CD4-positive, alpha-beta T cell (primary cell): ENCODE results near the gene FKBP2. TPM values are rescaled to one million over a fixed set of nuclear protein-coding genes. Genes with fewer than 3 reads are reported as not detected.
A peak's percentile ranks its signal among the peaks of the same experiment; 100 is the strongest.

Source experiments
- ATAC-seq: fragments of 200-7000 bp; cut with Tn5 transposase; one replicate; pipeline ENCODE4 v1.10.0; 2022; ENCODE audit warnings: mild to moderate bottlenecking; ENCODE audit not compliant: poor library complexity
- CTCF ChIA-PET: fragments of 350-600 bp; sonication (Branson Sonifier 250); formaldehyde crosslinking; loops from one replicate; lab custom pipeline; 2021; ENCODE audit warnings: antibody characterized with exemption, inconsistent platforms; lab: Charles Lee
- POLR2A ChIA-PET: fragments of 350-600 bp; sonication (Branson Sonifier 250); formaldehyde crosslinking; loops from one replicate; lab custom pipeline; 2021; ENCODE audit warnings: antibody characterized with exemption, inconsistent platforms; lab: Charles Lee
- DNase-seq, 14 experiments: peaks; one replicate each; pipeline ENCODE4 v3.0.0-alpha.2; 2013 to 2020; ENCODE audit warnings: mixed read lengths in 2 of 14
- H3K27ac ChIP-seq, 2 donors: one replicate each; pipeline versions ENCODE4 v1.5.1 to v1.7.0; 2013; ENCODE audit warnings: low read length in 2 of 2, low read depth in 1 of 2, mild to moderate bottlenecking in 1 of 2
- H3K27me3 ChIP-seq, 2 experiments: 1 replicate in 1 of 2; 2 replicates in 1 of 2; pipeline versions ENCODE4 v1.6.1 to v1.7.0; 2013; ENCODE audit warnings: low read length in 2 of 2, control low read depth in 1 of 2, mild to moderate bottlenecking in 1 of 2, moderate library complexity in 1 of 2; ENCODE audit not compliant: insufficient read depth in 2 of 2, control insufficient read depth in 1 of 2
- H3K36me3 ChIP-seq: one replicate; pipeline ENCODE4 v1.6.1; 2013; ENCODE audit warnings: low read length, control low read depth; ENCODE audit not compliant: insufficient read depth
- H3K4me1 ChIP-seq: one replicate; pipeline ENCODE4 v1.6.1; 2013; ENCODE audit warnings: low read length, control low read depth; ENCODE audit not compliant: insufficient read depth
- H3K4me3 ChIP-seq: one replicate; pipeline ENCODE4 v1.5.1; 2013; ENCODE audit warnings: mild to moderate bottlenecking, low read length, moderate library complexity
- H3K9me3 ChIP-seq, 2 experiments: 1 replicate in 1 of 2; 2 replicates in 1 of 2; pipeline versions ENCODE4 v1.6.1 to v1.7.0; 2013; ENCODE audit warnings: low read length in 2 of 2, mild to moderate bottlenecking in 2 of 2, control low read depth in 1 of 2, moderate library complexity in 1 of 2; ENCODE audit not compliant: control insufficient read depth in 1 of 2, insufficient read depth in 1 of 2
- H3K27ac Mint-ChIP-seq: one replicate; pipeline ENCODE4 v1.8.0; 2020; ENCODE audit warnings: mixed read lengths
- H3K27me3 Mint-ChIP-seq: one replicate; pipeline ENCODE4 v1.8.0; 2021; ENCODE audit warnings: mixed read lengths
- H3K36me3 Mint-ChIP-seq: one replicate; pipeline ENCODE4 v1.8.0; 2021; ENCODE audit warnings: low read depth, mixed read lengths
- H3K4me1 Mint-ChIP-seq: one replicate; pipeline ENCODE4 v1.8.0; 2021; ENCODE audit warnings: low read depth, mixed read lengths
- H3K4me3 Mint-ChIP-seq: one replicate; pipeline ENCODE4 v1.8.0; 2020; ENCODE audit warnings: mild to moderate bottlenecking, mixed read lengths
- H3K9me3 Mint-ChIP-seq: one replicate; pipeline ENCODE4 v1.8.0; 2020; ENCODE audit warnings: mixed read lengths
- CTCF ChIP-seq: fragments of 200-600 bp; IDR thresholded peaks from one replicate; pipeline ENCODE4 v1.8.0; 2022; ENCODE audit warnings: antibody characterized with exemption, mild to moderate bottlenecking
- intact Hi-C, 2 experiments: fragments of 100-400 bp; cut with DNase I in 1 of 2; cut with micrococcal nuclease in 1 of 2; formaldehyde crosslinking; loops; one replicate each; pipeline versions ENCODE4 v1.15.1 to v1.9.0; 2023 to 2025; cut with DNase I, micrococcal nuclease
- total RNA-seq, 174 experiments: library from RNA in 2 of 174; stranded (reverse) in 2 of 174; gene quantifications; one replicate each; pipeline ENCODE4 v1.2.3 and lab custom pipeline; 2021 to 2026

The FKBP2 gene
- total RNA-seq, 2 experiments from 2014 or later = 11.2 to 14.6 TPM

GRCh38 chr11:64291752-64292459 is 51.0 kb downstream of the FKBP2 start:
- Mint-ChIP-seq H3K27me3 (peaks cover 50% of the 10 kb centered on the region), H3K4me3 (no peak overlapping the region), H3K9me3 (no peaks in the 10 kb centered on the region), H3K27ac (no peak overlapping the region), H3K36me3 (no peaks in the 10 kb centered on the region), H3K4me1 (peaks cover 5% of the 10 kb centered on the region)
- H3K27ac ChIP-seq = no peak overlapping the region
- peaks cover 50 to 62% of the 10 kb centered on the region in 2 experiments for H3K27me3 ChIP-seq
- H3K9me3 ChIP-seq = peaks cover 0 to 10% of the 10 kb centered on the region in 2 experiments
- H3K4me3 ChIP-seq = peak overlapping the region; percentile 25
- ATAC-seq = peak; percentile 68
- H3K36me3 ChIP-seq = peaks cover 3% of the 10 kb centered on the region
- DNase-seq = peak in 2 of 14 experiments; percentile 60 to 63
- CTCF ChIA-PET = interaction anchor here (1.1 kb wide), 1 partner anchor 87 kb away, joined by 3 read pairs; no protein-coding TSS in a partner anchor
- no peak for TF ChIP-seq CTCF
- peaks cover 16% of the 10 kb centered on the region for H3K4me1 ChIP-seq
- POLR2A ChIA-PET = interaction anchor here (0.7 to 2.5 kb wide), 4 partner anchors 13 to 85 kb away, joined by 3 to 7 read pairs (median 4); partner anchors contain the start of genes FERMT3, PRDX5 and TRMT112
- intact Hi-C loops = no loop called here

GRCh38 chr11:64292460-64293254 is 51.8 kb downstream of the FKBP2 start:
- no peaks in the 10 kb centered on the region for H3K36me3 Mint-ChIP-seq
- POLR2A ChIA-PET = interaction anchor here (0.7 to 2.5 kb wide), 4 partner anchors 12 to 86 kb away, joined by 3 to 7 read pairs (median 4); partner anchors contain the start of genes FERMT3, PRDX5 and TRMT112
- CTCF ChIA-PET = interaction anchor here (1.0 kb wide), 1 partner anchor 21 kb away, joined by 3 read pairs; no protein-coding TSS in a partner anchor
- H3K27ac Mint-ChIP-seq = no peak overlapping the region
- peak overlapping the region; percentile 25 for H3K4me3 ChIP-seq
- H3K27me3 Mint-ChIP-seq = peaks cover 58% of the 10 kb centered on the region
- no peak for TF ChIP-seq CTCF
- peaks cover 3% of the 10 kb centered on the region for H3K36me3 ChIP-seq
- no peak overlapping the region for H3K27ac ChIP-seq
- H3K9me3 Mint-ChIP-seq = no peaks in the 10 kb centered on the region
- peak overlapping the region; percentile 66 for H3K4me3 Mint-ChIP-seq
- peak; percentile 12 for ATAC-seq
- H3K27me3 ChIP-seq = peaks cover 57 to 69% of the 10 kb centered on the region in 2 experiments
- peaks cover 0 to 10% of the 10 kb centered on the region in 2 experiments for H3K9me3 ChIP-seq
- H3K4me1 Mint-ChIP-seq = peaks cover 8% of the 10 kb centered on the region
- intact Hi-C loops = no loop called here
- peaks cover 22% of the 10 kb centered on the region for H3K4me1 ChIP-seq
- no peak for DNase-seq

Other genes starting within 250 kb of the FKBP2 start
- gene FLRT1, start 205.2 kb upstream of the FKBP2 start, total RNA-seq = not detected
- 1 to 10 TPM; 6.0 to 6.3 TPM for gene MACROD1, start 75.0 kb upstream of the FKBP2 start, total RNA-seq
- gene STIP1, start 54.9 kb upstream of the FKBP2 start, total RNA-seq = 10 to 100 TPM; 29.0 to 37.5 TPM
- gene FERMT3, start 34.4 kb upstream of the FKBP2 start, total RNA-seq = 10 to 100 TPM; 55.8 to 61.1 TPM
- 10 to 100 TPM; 11.3 to 11.5 TPM for gene TRPT1, start 14.9 kb upstream of the FKBP2 start, total RNA-seq
- gene NUDT22, start 14.8 kb upstream of the FKBP2 start, total RNA-seq = 10 to 100 TPM; 26.8 to 26.9 TPM
- gene DNAJC4, start 10.5 kb upstream of the FKBP2 start, total RNA-seq = 10 to 100 TPM; 35.9 to 37.9 TPM
- 10 to 100 TPM; 39.7 to 48.7 TPM for gene VEGFB, start 6.5 kb upstream of the FKBP2 start, total RNA-seq
- 10 to 100 TPM; 17.1 to 21.0 TPM for gene PPP1R14B, start 5.8 kb downstream of the FKBP2 start, total RNA-seq
- 1 to 10 TPM; 2.5 to 2.7 TPM for gene PLCB3, start 10.4 kb downstream of the FKBP2 start, total RNA-seq
- gene BAD, start 43.6 kb downstream of the FKBP2 start, total RNA-seq = 10 to 100 TPM; 22.5 to 23.0 TPM
- gene GPR137, start 44.8 kb downstream of the FKBP2 start, total RNA-seq = 10 to 100 TPM; 13.8 to 16.6 TPM
- gene KCNK4, start 50.2 kb downstream of the FKBP2 start, total RNA-seq = under 1 TPM in 1 of 2 experiments, not detected in 1; 0.14 TPM
- not detected for gene CATSPERZ, start 59.3 kb downstream of the FKBP2 start, total RNA-seq
- 10 to 100 TPM; 10.9 to 12.0 TPM for gene ESRRA, start 64.4 kb downstream of the FKBP2 start, total RNA-seq
- gene TRMT112, start 76.5 kb downstream of the FKBP2 start, total RNA-seq = 10 to 100 TPM; 70.5 to 71.4 TPM
- 10 to 100 TPM; 31.7 to 33.1 TPM for gene PRDX5, start 77.0 kb downstream of the FKBP2 start, total RNA-seq
- 100 to 1,000 TPM; 107 to 112 TPM for gene CCDC88B, start 99.1 kb downstream of the FKBP2 start, total RNA-seq
- gene RPS6KA4, start 118.1 kb downstream of the FKBP2 start, total RNA-seq = 1 to 10 TPM; 7.3 to 9.2 TPM